DND-41 (cell line): Measurements from ENCODE around the gene PIEZO1.

ENCODE experiments used
- CTCF ChIP-seq: IDR thresholded peaks from 2 replicates; pipeline ENCODE4 v1.5.1; 2012; ENCODE audit warnings: borderline replicate concordance, low read length, moderate library complexity, mild to moderate bottlenecking; ENCODE audit not compliant: poor library complexity, severe bottlenecking; ENCODE audit errors: extremely low read depth
- EZH2 ChIP-seq: IDR thresholded peaks from 3 replicates; pipeline ENCODE4 v1.6.1; 2012; ENCODE audit warnings: borderline replicate concordance, low read depth, mild to moderate bottlenecking, moderate library complexity, low read length, inconsistent platforms; ENCODE audit not compliant: severe bottlenecking

- TF ChIP-seq CTCF (no peak), EZH2 (no peak)
Measured at GRCh38 chr16:88713054-88713453, 72.0 kb downstream of the PIEZO1 start.
